Body of pancreas (tissue), 4 donors: ENCODE data around the gene POLN. TPM values are rescaled to one million over a fixed set of nuclear protein-coding genes. Genes with fewer than 3 reads are reported as not detected.
"Not testable (repeated sequence)": the region's sequence is repeated elsewhere in the genome, so short reads cannot be mapped to it uniquely, and the experiment has no call there.

Source experiments
- ATAC-seq: fragments of 150-250 bp; one replicate; pipeline ENCODE4 v1.9.1; 2016
- DNase-seq, 4 donors: peaks; one replicate each; pipeline ENCODE4 v3.0.0-alpha.2; 2019
- H3K27ac ChIP-seq, 4 donors: fragments of 200-600 bp; sonication (generic); 1 replicate in 3 of 4; 2 replicates in 1 of 4; pipeline versions ENCODE4 v1.5.1 to v1.6.1; 2016 to 2019; ENCODE audit warnings: mild to moderate bottlenecking in 1 of 4, mixed read lengths in 1 of 4, moderate library complexity in 1 of 4
- H3K27me3 ChIP-seq, 2 donors: fragments of 200-600 bp; sonication (generic); one replicate each; pipeline ENCODE4 v1.6.0; 2016; ENCODE audit warnings: mild to moderate bottlenecking in 1 of 2
- H3K36me3 ChIP-seq, 2 donors: fragments of 200-600 bp; sonication (generic); replicated peaks in 1 of 2; 2 replicates each; pipeline ENCODE4 v1.5.1; 2016; ENCODE audit warnings: low read depth in 2 of 2; ENCODE audit not compliant: insufficient read depth in 1 of 2
- H3K4me1 ChIP-seq: fragments of 200-600 bp; sonication (generic); one replicate; pipeline ENCODE4 v1.6.0; 2016
- H3K4me3 ChIP-seq, 2 donors: fragments of 200-600 bp; sonication (generic); 1 replicate in 1 of 2; 2 replicates in 1 of 2; pipeline ENCODE4 v1.5.1; 2016 to 2019
- H3K9me3 ChIP-seq, 3 donors: fragments of 200-600 bp; sonication (generic); 1 replicate in 2 of 3; 2 replicates in 1 of 3; pipeline ENCODE4 v1.5.1; 2016
- CTCF ChIP-seq, 7 experiments: fragments of 450-650 bp in 4 of 7; fragments of 200-600 bp in 3 of 7; sonication (generic) in 3 of 7; IDR thresholded peaks; one replicate each; pipeline ENCODE4 v1.5.1; 2016 to 2019; ENCODE audit warnings: antibody characterized with exemption in 7 of 7
- POLR2A ChIP-seq, 3 donors: fragments of 450-650 bp; IDR thresholded peaks; one replicate each; pipeline ENCODE4 v1.6.1; 2016; ENCODE audit warnings: antibody characterized with exemption in 3 of 3, mild to moderate bottlenecking in 2 of 3
- WGBS, 2 donors: methylation state at CpG; one replicate each; pipeline ENCODE4 v1.1.5; 2017; 5-methylcytosine and 5-hydroxymethylcytosine counted together
- intact Hi-C: fragments of 100-400 bp; cut with DNase I; formaldehyde crosslinking; loops from one replicate; pipeline ENCODE4 v1.15.1; 2023
- total RNA-seq, 2 donors: library from RNA; depleted of rRNA; stranded (reverse); fragments of >200 nt; gene quantifications; one replicate each; pipeline ENCODE4 v1.1.0, GENCODE V29; 2016

The POLN gene
- total RNA-seq, 2 donors from 2014 or later: 4.9 to 5.9 TPM

GRCh38 chr4:2163311-2163821 lies 78.6 kb downstream of the POLN start:
- ATAC-seq (no peak), DNase-seq (no peak)
- WGBS, 2 donors: 83% methylated on average over 15 to 19 of the region's 19 CpGs
- Histone ChIP-seq H3K4me1 (peaks cover 4% of the 10 kb centered on the region), H3K27ac (no peak overlapping the region), H3K4me3 (no peak overlapping the region), H3K27me3 (no peaks in the 10 kb centered on the region), H3K36me3 (no peaks in the 10 kb centered on the region), H3K9me3 (no peaks in the 10 kb centered on the region)
- intact Hi-C loops: no loop called here
- no peak for TF ChIP-seq POLR2A (IDR thresholded peaks at IDR 0.05)
- TF ChIP-seq CTCF (IDR thresholded peaks at IDR 0.05): no peak

GRCh38 chr4:2161092-2161703 lies 80.7 kb downstream of the POLN start:
- H3K27ac ChIP-seq, ATAC-seq, DNase-seq, intact Hi-C loops, H3K4me1 ChIP-seq, H3K9me3 ChIP-seq, H3K27me3 ChIP-seq, H3K4me3 ChIP-seq, H3K36me3 ChIP-seq: not testable (repeated sequence)
- 88 to 97% methylated on average over 8 to 40 of the region's 40 CpGs for WGBS, 2 donors

DNA sequence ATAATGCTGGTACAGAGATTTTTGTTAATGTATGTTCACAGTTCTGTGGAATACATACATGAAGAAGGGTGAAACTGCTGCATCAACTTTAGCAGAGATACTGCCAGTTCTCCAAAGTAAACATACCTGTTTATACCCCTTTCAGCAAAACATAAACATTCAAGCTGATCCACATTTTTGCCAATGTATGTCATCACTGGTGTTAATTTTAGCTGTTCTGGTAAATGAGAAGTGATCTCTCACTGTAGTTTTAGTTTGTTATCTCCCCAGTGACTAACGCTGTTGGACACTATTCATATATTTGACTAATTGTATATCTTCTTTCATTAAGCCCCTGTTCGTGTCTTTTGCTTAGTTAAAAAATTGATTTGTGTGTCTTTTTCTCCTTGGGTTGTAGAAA lies 82.0 kb downstream of the POLN start:
- Histone ChIP-seq H3K36me3 (no peaks in the 10 kb centered on the region), H3K27ac (no peak overlapping the region)
- ATAC-seq: no peak

DNA sequence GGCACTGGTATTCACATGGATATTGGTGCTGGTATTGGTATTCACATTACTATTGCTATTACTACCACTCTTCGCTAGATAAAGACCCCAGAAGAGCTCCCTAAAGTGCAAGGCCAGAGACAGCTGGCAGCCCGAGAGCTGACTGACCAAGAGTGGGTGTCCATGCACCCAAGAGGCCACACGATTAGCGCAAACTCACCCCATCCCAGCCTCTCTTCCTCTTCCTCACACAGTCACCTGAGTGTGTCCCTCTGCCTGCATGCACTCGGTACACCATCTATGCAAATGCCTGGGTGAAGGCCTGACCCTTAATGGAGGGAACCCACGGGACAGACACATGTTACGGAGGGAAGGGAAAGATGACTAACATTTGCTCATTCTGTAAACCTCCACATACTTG lies 86.7 kb downstream of the POLN start:
- WGBS, 2 donors: 94 to 99% methylated on average over 7 of the region's 7 CpGs
- Histone ChIP-seq H3K4me1 (peaks cover 10% of the 10 kb centered on the region), H3K36me3 (no peaks in the 10 kb centered on the region), H3K27ac (no peak overlapping the region), H3K4me3 (no peak overlapping the region), H3K9me3 (no peaks in the 10 kb centered on the region), H3K27me3 (no peaks in the 10 kb centered on the region)
- no peak for ATAC-seq
- TF ChIP-seq CTCF (IDR thresholded peaks at IDR 0.05) (no peak), POLR2A (IDR thresholded peaks at IDR 0.05) (no peak)
- intact Hi-C loops: no loop called here
- DNase-seq: no peak

More for the DNA sequence above, 82.0 kb downstream of the POLN start:
- WGBS, 2 donors: 36 to 47% methylated on average over 2 of the region's 2 CpGs
- no peak overlapping the region for H3K4me3 ChIP-seq
- no peaks in the 10 kb centered on the region for H3K4me1 ChIP-seq
- intact Hi-C loops: no loop called here
- H3K9me3 ChIP-seq: no peaks in the 10 kb centered on the region
- TF ChIP-seq CTCF (IDR thresholded peaks at IDR 0.05) (no peak), POLR2A (IDR thresholded peaks at IDR 0.05) (no peak)
- DNase-seq: no peak
- H3K27me3 ChIP-seq: no peaks in the 10 kb centered on the region

- TF ChIP-seq CTCF (IDR thresholded peaks at IDR 0.05): no peak
- TF ChIP-seq POLR2A (IDR thresholded peaks at IDR 0.05): no peak
- no peaks in the 10 kb centered on the region for H3K9me3 ChIP-seq
- H3K4me3 ChIP-seq: no peak overlapping the region
- H3K36me3 ChIP-seq: no peaks in the 10 kb centered on the region
- H3K4me1 ChIP-seq: peaks cover 10% of the 10 kb centered on the region
- 73 to 77% methylated on average over 2 of the region's 2 CpGs for WGBS, 2 donors
- H3K27ac ChIP-seq: no peak overlapping the region
- intact Hi-C loops: no loop called here
- no peak for DNase-seq
- ATAC-seq: no peak
- H3K27me3 ChIP-seq: no peaks in the 10 kb centered on the region
These were observed 87.6 kb downstream of the POLN start for GRCh38 chr4:2154215-2154740.
